IMR-90 (cell line): ENCODE data around the gene ECM1. TPM values are rescaled to one million over a fixed set of nuclear protein-coding genes. Genes with fewer than 3 reads are reported as not detected.

Source experiments
- ATAC-seq: fragments of 200-7000 bp; cut with Tn5 transposase; 2 replicates; pipeline ENCODE4 v1.9.1; 2020; ENCODE audit warnings: low read depth, mild to moderate bottlenecking, moderate library complexity
- BruUV-seq: library from RNA; stranded (reverse); fragments of 400-500 nt; replicated peaks from 2 replicates; lab custom pipeline; 2021; lab: Mats Ljungman, UMichigan
- CTCF ChIA-PET: fragments of 300-600 bp; formaldehyde crosslinking; extraction: SDS; loops from one replicate; lab custom pipeline; 2021; ENCODE audit warnings: antibody characterized with exemption; lab: Yijun Ruan, JAX
- POLR2A ChIA-PET: fragments of 300-600 bp; sonication (Branson Sonifier 250); formaldehyde crosslinking; loops from one replicate; lab custom pipeline; 2022; ENCODE audit warnings: antibody characterized with exemption; ENCODE audit not compliant: unreplicated experiment; lab: Charles Lee
- DNase-seq: peaks from one replicate; pipeline ENCODE4 v3.0.0; 2013
- H2AFZ ChIP-seq: replicated peaks from 2 replicates; pipeline ENCODE3; 2013; ENCODE audit warnings: low read length, mild to moderate bottlenecking; ENCODE audit not compliant: poor library complexity
- H2AK5ac ChIP-seq: 2 replicates; pipeline ENCODE4 v1.6.1; 2013; ENCODE audit warnings: low read depth, low read length, inconsistent platforms
- H2AK9ac ChIP-seq: replicated peaks from 2 replicates; pipeline ENCODE3; 2013; ENCODE audit warnings: mild to moderate bottlenecking, low read depth, low read length, moderate library complexity; ENCODE audit not compliant: poor library complexity
- H2BK120ac ChIP-seq: 2 replicates; pipeline ENCODE4 v1.6.1; 2013; ENCODE audit warnings: low read depth, low read length, inconsistent platforms
- H2BK15ac ChIP-seq: 3 replicates; pipeline ENCODE4 v1.6.1; 2013; ENCODE audit warnings: low read depth, low read length, inconsistent platforms
- H2BK20ac ChIP-seq: 2 replicates; pipeline ENCODE4 v1.6.1; 2013; ENCODE audit warnings: low read depth, mild to moderate bottlenecking, inconsistent platforms, low read length, moderate library complexity
- H2BK5ac ChIP-seq: 2 replicates; pipeline ENCODE4 v1.6.1; 2013; ENCODE audit warnings: mild to moderate bottlenecking, low read depth, low read length, inconsistent platforms; ENCODE audit not compliant: poor library complexity, severe bottlenecking
- H3K14ac ChIP-seq: replicated peaks from 2 replicates; pipeline ENCODE4 v1.6.1; 2013; ENCODE audit warnings: low read depth, low read length, inconsistent platforms
- H3K18ac ChIP-seq: 2 replicates; pipeline ENCODE4 v1.6.1; 2013; ENCODE audit warnings: low read depth, low read length, control low read depth
- H3K23ac ChIP-seq: 2 replicates; pipeline ENCODE4 v1.6.1; 2013; ENCODE audit warnings: low read depth, low read length, inconsistent platforms
- H3K27ac ChIP-seq: 2 replicates; pipeline ENCODE4 v1.5.1; 2013; ENCODE audit warnings: mild to moderate bottlenecking, control low read depth, low read length; ENCODE audit not compliant: insufficient read depth
- H3K27me3 ChIP-seq: 2 replicates; pipeline ENCODE4 v1.6.1; 2013; ENCODE audit warnings: low read length; ENCODE audit not compliant: control insufficient read depth, insufficient read depth
- H3K36me3 ChIP-seq: 2 replicates; pipeline ENCODE4 v1.6.1; 2013; ENCODE audit warnings: low read length, mixed read lengths; ENCODE audit not compliant: control insufficient read depth, insufficient read depth
- H3K4ac ChIP-seq: 2 replicates; pipeline ENCODE4 v1.6.1; 2013; ENCODE audit warnings: low read depth, low read length, inconsistent platforms
- H3K4me1 ChIP-seq: 2 replicates; pipeline ENCODE4 v1.6.1; 2013; ENCODE audit warnings: low read length, mixed read lengths; ENCODE audit not compliant: control insufficient read depth, insufficient read depth
- H3K4me2 ChIP-seq: 2 replicates; pipeline ENCODE4 v1.6.1; 2013; ENCODE audit warnings: low read depth, mild to moderate bottlenecking, control low read depth, low read length, moderate library complexity
- H3K4me3 ChIP-seq: 2 replicates; pipeline ENCODE4 v1.5.1; 2013; ENCODE audit warnings: low read depth, mild to moderate bottlenecking, control low read depth, low read length, moderate library complexity; ENCODE audit not compliant: insufficient read depth
- H3K56ac ChIP-seq: 2 replicates; pipeline ENCODE4 v1.6.1; 2013; ENCODE audit warnings: low read length, inconsistent platforms; ENCODE audit not compliant: insufficient read depth; ENCODE audit errors: extremely low read depth
- H3K79me1 ChIP-seq, 2 experiments: 2 replicates each; pipeline ENCODE4 v1.6.1; 2013; ENCODE audit warnings: low read length in 2 of 2, inconsistent platforms in 1 of 2, low read depth in 1 of 2
- H3K9ac ChIP-seq: 2 replicates; pipeline ENCODE4 v1.6.1; 2013; ENCODE audit warnings: low read depth, low read length, control low read depth
- H3K9me1 ChIP-seq: 2 replicates; pipeline ENCODE4 v1.6.1; 2013; ENCODE audit warnings: low read length, inconsistent platforms; ENCODE audit not compliant: insufficient read depth
- H3K9me3 ChIP-seq: 2 replicates; pipeline ENCODE4 v1.6.1; 2013; ENCODE audit warnings: low read length; ENCODE audit not compliant: control insufficient read depth, insufficient read depth
- H4K20me1 ChIP-seq: 2 replicates; pipeline ENCODE4 v1.6.1; 2013; ENCODE audit warnings: low read length, inconsistent platforms; ENCODE audit not compliant: insufficient read depth
- H4K5ac ChIP-seq: 2 replicates; pipeline ENCODE4 v1.6.1; 2013; ENCODE audit warnings: mild to moderate bottlenecking, low read depth, low read length, control low read depth
- H4K8ac ChIP-seq, 2 experiments: 2 replicates each; pipeline ENCODE4 v1.6.1; 2013; ENCODE audit warnings: low read depth in 2 of 2, low read length in 2 of 2, control low read depth in 1 of 2, inconsistent platforms in 1 of 2
- H4K91ac ChIP-seq: 2 replicates; pipeline ENCODE4 v1.6.1; 2013; ENCODE audit warnings: low read depth, low read length, inconsistent platforms; ENCODE audit not compliant: insufficient read depth
- BHLHE40 ChIP-seq: fragments of 150-350 bp; IDR thresholded peaks from 2 replicates; pipeline ENCODE4 v1.6.1; 2016; ENCODE audit warnings: mild to moderate bottlenecking, low read depth, low read length
- CEBPB ChIP-seq: IDR thresholded peaks from 2 replicates; pipeline ENCODE4 v1.6.1; 2012; ENCODE audit warnings: low read depth, low read length, improper control_type of control experiment
- CHD1 ChIP-seq: IDR thresholded peaks from 2 replicates; pipeline ENCODE4 v1.6.1; 2012; ENCODE audit warnings: low read depth, low read length, improper control_type of control experiment
- CTCF ChIP-seq: conservative IDR thresholded peaks from 2 replicates; pipeline ENCODE4 v1.5.1; 2012; ENCODE audit warnings: mild to moderate bottlenecking, low read depth, low read length, improper control_type of control experiment
- ELK1 ChIP-seq: fragments of 150-350 bp; IDR thresholded peaks from 2 replicates; pipeline ENCODE4 v1.6.1; 2016; ENCODE audit warnings: low read depth, mild to moderate bottlenecking, low read length, moderate library complexity, borderline replicate concordance
- FOS ChIP-seq: fragments of 150-350 bp; IDR thresholded peaks from 2 replicates; pipeline ENCODE4 v1.6.1; 2016; ENCODE audit warnings: low read depth, low read length
- MAFK ChIP-seq: IDR thresholded peaks from 2 replicates; pipeline ENCODE4 v1.6.1; 2012; ENCODE audit warnings: low read depth, low read length, improper control_type of control experiment
- MAZ ChIP-seq: IDR thresholded peaks from 2 replicates; pipeline ENCODE4 v1.6.1; 2012; ENCODE audit warnings: low read depth, mild to moderate bottlenecking, low read length, improper control_type of control experiment, moderate library complexity, borderline replicate concordance
- MXI1 ChIP-seq: IDR thresholded peaks from 2 replicates; pipeline ENCODE4 v1.6.1; 2012; ENCODE audit warnings: low read depth, mild to moderate bottlenecking, low read length, moderate library complexity, borderline replicate concordance
- NFE2L2 ChIP-seq: fragments of 150-350 bp; IDR thresholded peaks from 2 replicates; pipeline ENCODE4 v1.6.1; 2016; ENCODE audit warnings: low read depth, mild to moderate bottlenecking, low read length
- POLR2A ChIP-seq: IDR thresholded peaks from 2 replicates; pipeline ENCODE4 v1.6.1; 2012; ENCODE audit warnings: mild to moderate bottlenecking, low read depth, low read length
- RAD21 ChIP-seq: IDR thresholded peaks from 2 replicates; pipeline ENCODE4 v1.6.1; 2012; ENCODE audit warnings: low read length, improper control_type of control experiment
- RCOR1 ChIP-seq: IDR thresholded peaks from 2 replicates; pipeline ENCODE4 v1.6.1; 2012; ENCODE audit warnings: mild to moderate bottlenecking, low read length, improper control_type of control experiment; ENCODE audit not compliant: insufficient replicate concordance
- RFX5 ChIP-seq: IDR thresholded peaks from 2 replicates; pipeline ENCODE4 v1.8.0; 2012; ENCODE audit warnings: low read depth, mild to moderate bottlenecking, low read length, moderate library complexity
- SMC3 ChIP-seq: fragments of 150-350 bp; IDR thresholded peaks from 2 replicates; pipeline ENCODE4 v1.6.1; 2016; ENCODE audit warnings: low read depth, mild to moderate bottlenecking, antibody characterized with exemption, low read length, moderate library complexity
- USF2 ChIP-seq: fragments of 150-350 bp; IDR thresholded peaks from 2 replicates; pipeline ENCODE4 v1.6.1; 2017; ENCODE audit warnings: mild to moderate bottlenecking, antibody characterized with exemption, low read length, low read depth
- WGBS, 2 experiments: methylation state at CpG; one replicate each; pipeline versions ENCODE4 v1.1.5 to v1.1.7; 2013; ENCODE audit warnings: missing lambda C conversion rate in 2 of 2; ENCODE audit not compliant: insufficient read length in 1 of 2; ENCODE audit errors: extremely low coverage in 2 of 2; 5-methylcytosine and 5-hydroxymethylcytosine counted together
- dilution Hi-C: fragments of 300-500 bp; cut with HindIII; formaldehyde crosslinking; loops from one replicate; pipeline ENCODE4 v1.14.3; 2018; ENCODE audit warnings: low sequenced_read_pairs; ENCODE audit not compliant: unreplicated experiment
- in situ Hi-C: fragments of 300-500 bp; cut with MboI; formaldehyde crosslinking; loops from 3 replicates; pipeline ENCODE4 v1.14.3; 2019; ENCODE audit warnings: low sequenced_read_pairs, inconsistent platforms, mixed read lengths
- intact Hi-C: fragments of 100-400 bp; cut with micrococcal nuclease; formaldehyde crosslinking; loops from 2 replicates; pipeline ENCODE4 v1.10.0; 2022
- polyA plus RNA-seq, 3 experiments: library from polyadenylated mRNA; depleted of rRNA; stranded (reverse); fragments of >200 nt; gene quantifications; 2 replicates each; pipeline ENCODE4 v1.2.3, GENCODE V29; 2012; ENCODE audit warnings: low replicate concordance in 1 of 3
- total RNA-seq: library from RNA; depleted of rRNA; stranded (reverse); fragments of >200 nt; gene quantifications from 2 replicates; pipeline ENCODE4 v1.2.3, GENCODE V29; 2012

The ECM1 gene
- total and polyA plus RNA-seq, 2 of the 4 experiments (the other 2 are of a cell fraction), result 20.1 to 230 TPM

GRCh38 chr1:150532860-150533259, 25.0 kb downstream of the ECM1 start:
- Histone ChIP-seq H2AK9ac (peak overlapping the region; percentile 84), H3K9me3 (no peaks in the 10 kb centered on the region), H3K14ac (no peak overlapping the region), H4K8ac (peak overlapping the region in 1 of 2 experiments; percentile 54; a peak in 1 of 4 replicates), H2BK15ac (no peak overlapping the region), H4K91ac (peak overlapping the region; percentile 46; the same call in 1 of the 2 replicates), H4K20me1 (no peaks in the 10 kb centered on the region), H3K4me2 (no peak overlapping the region), H3K18ac (no peak overlapping the region), H2AK5ac (peak overlapping the region; percentile 59; the same call in 1 of the 2 replicates), H3K9me1 (peaks cover 16% of the 10 kb centered on the region), H3K4me1 (peaks cover 27% of the 10 kb centered on the region), H3K36me3 (no peaks in the 10 kb centered on the region), H3K23ac (no peak overlapping the region), H3K27me3 (no peaks in the 10 kb centered on the region), H3K9ac (no peak overlapping the region), H3K79me1 (peaks cover 0 to 2% of the 10 kb centered on the region in 2 experiments; a peak in 1 of 4 replicates), H2BK20ac (0 out of 2 replicates have a peak overlapping the region, but pooled peaks have one; percentile 53), H2BK5ac (no peak overlapping the region), H3K56ac (no peak overlapping the region), H3K4me3 (no peak overlapping the region), H4K5ac (no peak overlapping the region), H2AFZ (peak overlapping the region; percentile 78), H2BK120ac (peak overlapping the region; percentile 12), H3K4ac (peak overlapping the region; percentile 44; the same call in 1 of the 2 replicates), H3K27ac (no peak overlapping the region)
- dilution Hi-C loops, result no loop called here
- ATAC-seq (no peak), DNase-seq (no peak)
- WGBS, 2 experiments, result 52% methylated on average over 2 of the region's 5 CpGs; no CpG with 5 or more reads in 1 of the 2 experiments
- in situ Hi-C loops, result no loop called here
- POLR2A ChIA-PET, result no interaction called here
- intact Hi-C loops, result loop anchor here (1.0 to 10.0 kb wide), 3 partner anchors 46 to 168 kb away; partner anchors contain the start of genes RPRD2 and TARS2
- TF ChIP-seq MXI1, result no peak
- TF ChIP-seq CTCF, result no peak
- TF ChIP-seq CEBPB, result no peak
- TF ChIP-seq RAD21, result no peak
- no peak for TF ChIP-seq BHLHE40
- no peak for TF ChIP-seq RCOR1
- no peak for TF ChIP-seq CHD1
- no peak for TF ChIP-seq NFE2L2
- no peak for TF ChIP-seq RFX5
- no peak for TF ChIP-seq ELK1
- TF ChIP-seq SMC3, result no peak
- TF ChIP-seq FOS, result no peak
- no peak for TF ChIP-seq MAZ
- no peak for TF ChIP-seq POLR2A
- TF ChIP-seq USF2, result no peak
- no peak for TF ChIP-seq MAFK
- no TSS peak for BruUV-seq
- CTCF ChIA-PET, result interaction anchor here (0.6 to 1.7 kb wide), 4 partner anchors 11 to 95 kb away, joined by 3 to 12 read pairs (median 4); partner anchors contain the start of genes ECM1 and FALEC
